Measurements from ENCODE around the gene SUPT5H.
A peak's percentile ranks its signal among the peaks of the same experiment; 100 is the strongest.

Gene SUPT5H

GRCh38 chr19:39497701-39497995, 52.3 kb downstream of the SUPT5H start:
- DNase-seq (ENCODE audit: low spot score): no peak

DNA sequence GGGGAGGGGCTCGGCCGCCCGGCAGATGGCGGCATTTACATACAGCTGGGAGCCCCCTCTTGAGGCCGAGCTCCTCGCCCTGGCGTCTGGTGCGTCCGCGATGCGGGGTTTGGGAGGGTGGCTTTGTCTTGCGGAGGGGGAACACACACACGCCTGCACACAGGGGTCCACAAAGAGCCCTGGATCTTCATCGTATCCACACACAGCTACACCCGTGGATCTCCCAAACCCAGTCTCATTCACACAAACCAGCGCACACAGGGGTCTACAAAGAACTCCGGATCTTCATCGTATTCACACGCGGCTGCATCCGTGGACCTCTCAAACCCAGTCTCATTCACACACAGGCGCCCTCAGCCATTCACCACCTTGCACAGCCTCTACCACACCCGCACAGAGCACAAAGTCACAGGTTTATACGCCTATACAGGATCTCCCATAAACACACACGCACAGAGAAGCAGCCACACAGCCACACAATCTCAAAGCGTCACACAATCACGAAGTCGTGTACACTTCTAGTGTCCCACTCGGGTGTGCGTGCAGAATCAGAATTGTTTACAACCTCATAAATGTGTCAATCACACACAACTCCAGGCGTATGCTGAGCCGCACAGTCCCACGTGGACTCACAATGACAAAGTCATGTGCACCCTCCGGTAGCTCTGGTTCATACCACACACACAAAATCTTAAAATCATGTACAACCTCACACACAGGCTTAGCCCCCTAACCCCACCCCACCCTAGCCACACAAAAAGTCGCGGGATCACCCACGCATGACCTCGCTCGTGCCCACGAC, 52.8 kb downstream of the SUPT5H start:
- no peak for DNase-seq (ENCODE audit: low spot score)

- no peak for DNase-seq (ENCODE audit: low spot score)
These were observed 53.6 kb downstream of the SUPT5H start, which contains the start of gene DLL3 for GRCh38 chr19:39498798-39499642. Gene DLL3, plus strand, starts transcription at chr19:39498947. Its CDS starts 28 bp downstream, at chr19:39498975.

DNA sequence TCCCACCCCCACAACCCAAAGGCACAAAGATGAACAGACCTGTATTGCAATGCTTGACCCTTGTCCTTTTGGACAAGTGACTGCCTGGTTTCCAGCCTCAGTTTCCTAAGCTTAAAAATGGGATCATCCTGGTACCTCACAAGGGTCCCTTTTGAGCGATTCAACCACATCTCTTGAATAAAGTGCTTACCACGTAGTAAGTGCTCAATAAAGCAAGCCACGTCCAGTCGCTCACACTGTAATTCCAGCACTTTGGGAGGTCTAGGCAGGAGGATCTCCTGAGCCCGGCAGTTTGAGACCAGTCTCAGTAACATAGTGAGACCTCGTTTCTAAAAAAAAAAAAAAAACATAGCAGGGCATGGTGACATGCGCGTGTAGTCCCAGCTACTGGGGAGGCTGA, 54.5 kb downstream of the SUPT5H start:
- no peak for DNase-seq (ENCODE audit: low spot score)

DNA sequence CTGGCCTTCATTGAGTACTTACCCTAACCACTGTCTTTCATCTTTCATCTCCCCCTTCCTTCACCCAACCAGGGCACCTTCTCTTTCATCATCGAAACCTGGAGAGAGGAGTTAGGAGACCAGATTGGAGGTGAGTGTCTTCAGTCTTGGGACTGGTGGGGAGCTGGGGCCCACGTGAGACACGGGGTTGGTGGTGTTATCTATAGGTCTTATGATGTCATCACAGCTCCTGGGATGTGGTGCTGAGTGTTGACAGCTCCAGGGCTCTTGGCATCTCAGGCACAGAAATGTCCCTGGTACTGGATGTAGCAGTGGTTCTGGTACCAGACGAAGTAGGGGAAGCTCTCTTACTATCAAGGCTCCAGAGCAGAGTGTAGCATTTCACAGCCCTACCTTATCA, 55.2 kb downstream of the SUPT5H start:
- DNase-seq (ENCODE audit: low spot score): no peak

DNA sequence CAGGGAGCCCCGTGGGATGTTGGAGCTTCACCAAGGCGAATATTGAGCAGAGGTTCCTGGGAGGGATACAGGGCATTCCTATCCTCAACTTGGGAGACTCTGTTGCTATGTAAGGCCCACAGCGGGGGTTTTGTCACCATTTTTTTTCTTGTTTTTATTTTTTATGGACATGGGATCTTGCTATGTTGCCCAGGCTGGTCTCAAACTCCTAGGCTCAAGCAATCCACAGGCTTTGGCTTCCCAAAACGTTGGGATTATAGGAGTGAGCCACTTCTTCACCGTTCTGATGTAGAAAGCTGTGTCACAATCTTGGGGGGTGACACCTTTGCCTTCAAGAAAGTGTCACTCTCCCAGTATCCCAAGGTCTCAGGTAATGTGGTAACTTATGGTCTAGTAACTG, 56.0 kb downstream of the SUPT5H start:
- no peak for DNase-seq (ENCODE audit: low spot score)

DNA sequence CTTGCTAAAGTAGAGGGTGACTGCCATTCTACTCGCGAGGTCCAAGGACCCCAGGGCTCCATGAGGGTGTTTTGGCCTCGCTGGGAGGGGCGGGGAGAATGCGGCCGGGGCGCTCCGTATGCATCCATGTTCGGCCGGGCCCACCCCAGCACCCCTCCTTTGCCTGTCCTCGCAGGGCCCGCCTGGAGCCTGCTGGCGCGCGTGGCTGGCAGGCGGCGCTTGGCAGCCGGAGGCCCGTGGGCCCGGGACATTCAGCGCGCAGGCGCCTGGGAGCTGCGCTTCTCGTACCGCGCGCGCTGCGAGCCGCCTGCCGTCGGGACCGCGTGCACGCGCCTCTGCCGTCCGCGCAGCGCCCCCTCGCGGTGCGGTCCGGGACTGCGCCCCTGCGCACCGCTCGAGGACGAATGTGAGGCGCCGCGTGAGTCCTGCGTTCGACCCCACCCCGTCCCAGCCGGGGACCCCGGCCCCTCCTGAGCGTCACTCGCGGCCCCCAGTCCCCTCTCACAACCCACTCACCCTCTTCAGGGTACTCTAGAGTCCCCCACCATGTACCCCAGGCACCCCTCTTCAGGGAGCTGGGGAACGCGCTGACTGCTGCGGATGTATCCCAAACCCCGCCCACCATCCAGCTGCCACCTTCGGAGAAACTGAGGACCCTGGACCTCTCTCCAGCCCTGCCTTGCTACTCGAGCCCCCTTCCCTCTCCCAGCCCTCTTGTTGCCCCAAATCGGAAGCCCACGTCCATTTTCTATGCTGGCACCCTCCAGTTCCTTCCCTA, 57.4 kb downstream of the SUPT5H start:
- DNase-seq (ENCODE audit: low spot score): peak; percentile 73

DNA sequence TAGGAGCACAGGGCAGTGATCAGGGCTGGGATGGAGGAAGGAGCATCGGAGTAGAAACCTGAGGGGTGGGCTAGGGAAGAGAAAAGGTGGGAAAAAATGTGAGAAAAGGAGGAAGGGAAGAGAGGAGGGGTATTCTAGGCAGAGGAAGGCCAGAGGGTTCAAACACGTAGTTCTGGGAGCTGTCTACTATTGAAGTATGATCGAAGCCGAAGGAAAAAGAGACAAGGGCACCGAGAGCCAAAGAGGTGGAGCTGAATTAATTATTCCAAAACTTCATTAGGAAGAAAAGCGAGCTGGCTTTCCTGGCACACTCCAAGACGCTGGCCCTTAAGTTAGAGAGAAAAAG, 61.2 kb downstream of the SUPT5H start:
- DNase-seq (ENCODE audit: low spot score): no peak

DNA sequence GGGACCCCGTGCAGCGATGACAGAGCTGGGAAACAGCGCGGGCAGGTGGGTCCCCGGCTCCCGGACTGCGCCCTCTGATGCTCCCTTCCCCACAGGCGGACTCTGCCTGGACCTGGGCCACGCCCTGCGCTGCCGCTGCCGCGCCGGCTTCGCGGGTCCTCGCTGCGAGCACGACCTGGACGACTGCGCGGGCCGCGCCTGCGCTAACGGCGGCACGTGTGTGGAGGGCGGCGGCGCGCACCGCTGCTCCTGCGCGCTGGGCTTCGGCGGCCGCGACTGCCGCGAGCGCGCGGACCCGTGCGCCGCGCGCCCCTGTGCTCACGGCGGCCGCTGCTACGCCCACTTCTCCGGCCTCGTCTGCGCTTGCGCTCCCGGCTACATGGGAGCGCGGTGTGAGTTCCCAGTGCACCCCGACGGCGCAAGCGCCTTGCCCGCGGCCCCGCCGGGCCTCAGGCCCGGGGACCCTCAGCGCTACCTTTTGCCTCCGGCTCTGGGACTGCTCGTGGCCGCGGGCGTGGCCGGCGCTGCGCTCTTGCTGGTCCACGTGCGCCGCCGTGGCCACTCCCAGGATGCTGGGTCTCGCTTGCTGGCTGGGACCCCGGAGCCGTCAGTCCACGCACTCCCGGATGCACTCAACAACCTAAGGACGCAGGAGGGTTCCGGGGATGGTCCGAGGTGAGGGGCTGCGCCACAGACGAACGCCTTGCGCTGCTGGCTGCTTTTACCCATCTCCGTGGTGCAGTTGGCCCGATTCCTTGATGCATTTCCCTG, 61.7 kb downstream of the SUPT5H start:
- DNase-seq (ENCODE audit: low spot score): peak; percentile 40

- no peak for DNase-seq (ENCODE audit: low spot score)
These were observed 62.5 kb downstream of the SUPT5H start for GRCh38 chr19:39507715-39508364.

GRCh38 chr19:39508629-39509028, 63.2 kb downstream of the SUPT5H start:
- DNase-seq (ENCODE audit: low spot score): no peak

- DNase-seq (ENCODE audit: low spot score): no peak
These were observed 63.9 kb downstream of the SUPT5H start for GRCh38 chr19:39509233-39509632.

- DNase-seq (ENCODE audit: low spot score): no peak
These were observed 67.6 kb downstream of the SUPT5H start for GRCh38 chr19:39512988-39513387.

DNA sequence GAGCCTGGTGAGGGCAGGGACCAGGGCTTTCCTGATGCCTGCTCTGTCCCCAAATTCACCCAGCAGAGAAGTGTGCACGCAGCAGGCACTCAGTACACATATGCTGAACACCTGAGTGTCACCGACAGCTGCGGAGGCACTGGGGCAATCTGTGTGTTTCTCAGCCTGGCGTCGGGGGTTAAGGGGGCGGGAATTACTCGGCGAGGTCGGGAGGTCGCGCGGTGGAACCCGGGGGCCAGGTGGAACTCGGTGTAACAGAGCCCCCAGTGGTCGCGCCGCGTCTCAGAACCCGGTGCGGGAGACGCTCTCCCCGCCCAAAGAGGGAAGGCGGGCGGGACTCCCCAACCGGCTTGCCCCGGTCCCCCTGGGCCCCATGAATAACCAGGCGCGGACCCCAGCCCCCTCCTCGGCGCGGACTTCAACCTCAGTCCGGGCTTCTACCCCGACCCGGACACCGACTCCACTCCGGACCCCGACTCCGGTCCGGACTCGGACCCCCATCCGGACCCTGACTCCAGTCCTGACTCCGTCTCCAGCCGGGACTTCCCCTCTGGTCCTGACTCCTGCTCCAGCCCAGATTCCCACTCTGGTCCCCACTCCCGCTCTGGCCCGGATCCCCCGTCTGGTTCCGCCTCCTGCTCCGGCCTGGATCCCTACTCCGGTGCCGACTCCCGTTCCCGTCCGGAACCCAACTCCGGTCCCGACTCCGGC, 69.6 kb downstream of the SUPT5H start, which contains the start of gene SELENOV:
TSS of gene SELENOV (plus strand) at position 300 of the 711 bp plus-strand sequence. CDS start at position 374, 74 bp downstream.
- no peak for DNase-seq (ENCODE audit: low spot score)

- no peak for DNase-seq (ENCODE audit: low spot score)
These were observed 70.3 kb downstream of the SUPT5H start for GRCh38 chr19:39515551-39516191.

GRCh38 chr19:39516270-39516669, 70.9 kb downstream of the SUPT5H start:
- DNase-seq (ENCODE audit: low spot score): no peak

DNA sequence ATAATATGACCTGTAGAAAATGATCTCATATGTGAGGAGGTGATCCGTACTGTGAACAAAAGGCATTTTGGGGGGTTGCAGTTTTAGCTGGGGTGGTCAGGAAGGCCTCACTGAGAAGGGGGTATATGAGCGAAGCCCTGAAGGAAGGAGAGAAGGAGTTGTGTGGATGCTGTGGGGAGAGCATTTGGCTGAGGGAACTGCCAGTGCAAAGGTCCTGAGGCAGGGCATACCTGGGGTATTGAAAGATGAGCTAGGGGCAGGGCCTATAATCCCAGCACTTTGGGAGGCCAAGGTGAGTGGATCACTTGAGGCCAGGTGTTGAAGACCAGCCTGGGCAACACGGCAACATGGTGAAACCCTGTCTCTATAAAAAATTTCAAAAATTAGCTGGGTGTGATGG, 72.0 kb downstream of the SUPT5H start:
- no peak for DNase-seq (ENCODE audit: low spot score)

DNA sequence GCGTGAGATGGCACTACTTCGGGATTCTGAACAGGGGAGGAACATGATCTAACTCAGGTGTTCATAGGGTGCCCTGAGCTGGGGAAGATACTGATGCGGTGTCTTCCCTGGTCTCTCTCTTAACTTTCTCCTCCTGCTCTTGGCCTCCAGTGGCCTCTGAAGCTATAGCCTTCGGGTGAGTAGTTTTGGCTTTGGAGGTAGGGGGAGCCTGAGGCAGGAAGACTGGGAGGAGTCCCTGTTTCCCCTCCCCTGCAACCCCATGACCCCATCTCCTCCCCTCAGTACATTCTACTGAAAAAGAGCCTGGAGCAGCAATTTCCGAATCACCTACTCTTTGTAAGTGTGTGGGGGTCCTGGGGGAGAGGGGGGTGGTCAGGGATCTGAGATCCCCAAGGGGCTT, 73.1 kb downstream of the SUPT5H start:
- DNase-seq (ENCODE audit: low spot score): no peak

DNA sequence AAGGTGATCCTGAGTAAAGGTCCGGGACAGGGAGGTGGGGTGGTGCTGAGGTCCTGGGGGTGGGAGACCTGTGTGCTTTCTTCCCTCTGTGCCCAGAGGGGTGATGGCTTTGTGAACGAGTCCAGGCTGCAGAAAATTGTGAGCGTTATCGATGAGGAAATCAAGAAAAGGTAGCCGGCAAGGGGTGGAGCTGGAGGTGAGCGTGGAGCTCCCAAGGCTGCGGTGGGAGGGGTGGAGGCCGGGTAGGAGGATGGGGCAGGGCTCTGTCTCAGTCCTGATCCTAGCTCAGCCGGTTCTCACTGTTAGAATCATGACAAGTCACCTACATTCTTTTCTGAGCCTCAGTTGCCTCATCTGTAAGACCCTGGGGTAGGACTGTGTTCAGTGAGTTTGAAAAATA, 73.6 kb downstream of the SUPT5H start:
- DNase-seq (ENCODE audit: low spot score): no peak

All from CD4-positive, alpha-beta T cell treated with Interleukin-2 at 100 ng/mL for 4 hours (primary cell).